ENCODE measurements around the gene CLDN14.

The CLDN14 gene

GRCh38 chr21:36470294-36470693 is 9.6 kb downstream of the CLDN14 start:
- peak; percentile 40 for DNase-seq

DNA sequence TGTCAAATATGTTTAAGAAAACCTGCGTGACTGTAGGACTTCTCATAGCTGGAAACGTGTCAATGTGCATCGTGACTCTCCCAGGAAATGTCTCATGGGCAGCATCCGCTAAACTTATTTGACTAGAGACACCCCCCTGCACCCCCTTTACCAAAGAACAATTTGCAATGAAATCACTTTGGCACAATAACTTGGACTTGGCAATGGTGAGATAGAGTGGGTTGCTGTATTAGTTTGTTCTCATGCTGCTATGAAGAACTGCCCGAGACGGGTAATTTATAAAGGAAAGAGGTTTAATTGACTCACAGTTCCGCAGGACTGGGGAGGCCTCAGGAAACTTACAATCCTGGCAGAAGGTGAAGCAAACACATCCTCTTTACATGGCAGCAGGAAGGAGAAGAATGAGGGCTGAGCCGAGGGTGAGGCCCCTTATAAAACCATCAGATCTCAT is 13.8 kb downstream of the CLDN14 start:
- no peak for DNase-seq

DNA sequence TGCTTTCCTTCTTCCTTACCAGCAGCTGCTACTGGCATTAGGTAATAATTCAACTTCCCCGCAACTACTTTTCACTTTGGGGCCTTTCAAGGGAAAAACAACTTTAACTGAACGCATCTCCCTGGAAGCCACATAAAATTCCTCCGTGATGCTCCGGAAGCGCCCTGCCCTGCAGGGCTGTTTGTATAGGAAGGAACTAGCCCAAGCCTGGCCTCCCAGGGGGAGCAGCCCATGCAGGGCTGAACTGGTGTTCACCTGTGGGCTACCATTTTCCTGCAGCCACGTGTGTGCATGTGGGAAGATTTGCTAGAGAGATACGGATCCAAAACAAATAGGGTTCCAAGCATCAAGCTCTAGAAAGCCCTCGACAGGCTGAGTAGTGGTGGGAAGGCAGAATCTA is 14.4 kb downstream of the CLDN14 start:
- DNase-seq: no peak

DNA sequence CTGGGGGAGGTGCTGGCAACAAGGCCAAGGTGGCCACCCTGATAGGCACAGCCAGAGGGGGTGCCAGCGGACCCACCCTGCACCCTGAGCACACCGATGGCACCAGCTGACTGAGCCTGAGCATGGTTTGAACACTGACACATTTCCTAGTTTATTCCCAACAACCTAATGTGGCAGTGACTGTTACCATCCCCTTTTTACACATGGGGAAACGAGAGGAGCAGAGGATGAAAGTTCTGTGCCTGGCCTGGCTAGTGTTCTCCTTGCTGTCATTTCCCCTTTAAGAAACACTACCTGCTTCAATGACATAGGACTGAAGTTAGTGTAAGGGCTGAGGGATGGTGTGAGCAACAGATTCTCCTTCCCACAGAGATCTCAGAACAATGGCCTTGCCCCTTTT is 15.3 kb downstream of the CLDN14 start:
- no peak for DNase-seq

DNA sequence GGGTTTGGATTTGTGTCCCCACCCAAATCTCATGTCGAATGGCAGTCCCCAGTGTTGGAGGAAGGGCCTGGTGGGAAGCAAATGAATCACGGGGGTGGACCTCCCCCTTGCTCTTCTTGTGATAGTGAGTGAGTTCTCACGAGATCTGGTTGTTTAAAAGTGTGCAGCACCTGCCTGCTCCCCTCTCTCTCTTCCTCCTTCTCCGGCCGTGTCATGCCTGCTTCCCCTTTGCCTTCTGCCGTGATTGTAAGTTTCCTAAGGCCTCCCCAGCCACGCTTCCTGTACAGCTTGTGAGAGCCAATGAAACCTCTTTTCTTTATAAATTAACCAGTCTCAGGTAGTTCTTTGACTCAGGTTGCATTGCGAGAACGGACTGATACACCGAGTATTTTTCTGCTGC is 15.9 kb downstream of the CLDN14 start:
- no peak for DNase-seq

- no peak for DNase-seq
Observed at GRCh38 chr21:36463204-36463603, 16.7 kb downstream of the CLDN14 start.

- DNase-seq: no peak
Observed at GRCh38 chr21:36461918-36462486, 17.9 kb downstream of the CLDN14 start.

- no peak for DNase-seq
Observed at GRCh38 chr21:36461277-36461917, 18.5 kb downstream of the CLDN14 start.

GRCh38 chr21:36460866-36461265 is 19.1 kb downstream of the CLDN14 start:
- DNase-seq: no peak

DNA sequence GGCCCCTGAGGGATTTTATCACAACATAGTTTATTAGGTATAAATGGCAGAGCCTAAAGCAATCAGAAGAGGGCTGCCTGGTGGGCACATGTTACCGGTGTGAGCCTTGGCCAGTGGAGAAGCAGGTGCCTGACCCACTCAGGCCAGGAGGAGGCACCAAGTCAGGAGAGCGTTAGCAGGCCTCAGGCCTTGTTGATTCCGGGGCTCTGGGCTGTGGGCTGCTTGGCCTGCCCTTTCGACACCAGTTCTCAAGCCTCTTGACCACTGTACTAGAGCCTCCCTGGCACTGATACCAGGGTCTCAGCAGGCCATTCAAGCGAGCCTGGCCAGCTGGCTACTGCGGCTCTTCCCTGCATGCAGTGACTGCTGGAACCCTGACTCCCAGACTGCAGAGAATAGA is 20.8 kb downstream of the CLDN14 start:
- no peak for DNase-seq

DNA sequence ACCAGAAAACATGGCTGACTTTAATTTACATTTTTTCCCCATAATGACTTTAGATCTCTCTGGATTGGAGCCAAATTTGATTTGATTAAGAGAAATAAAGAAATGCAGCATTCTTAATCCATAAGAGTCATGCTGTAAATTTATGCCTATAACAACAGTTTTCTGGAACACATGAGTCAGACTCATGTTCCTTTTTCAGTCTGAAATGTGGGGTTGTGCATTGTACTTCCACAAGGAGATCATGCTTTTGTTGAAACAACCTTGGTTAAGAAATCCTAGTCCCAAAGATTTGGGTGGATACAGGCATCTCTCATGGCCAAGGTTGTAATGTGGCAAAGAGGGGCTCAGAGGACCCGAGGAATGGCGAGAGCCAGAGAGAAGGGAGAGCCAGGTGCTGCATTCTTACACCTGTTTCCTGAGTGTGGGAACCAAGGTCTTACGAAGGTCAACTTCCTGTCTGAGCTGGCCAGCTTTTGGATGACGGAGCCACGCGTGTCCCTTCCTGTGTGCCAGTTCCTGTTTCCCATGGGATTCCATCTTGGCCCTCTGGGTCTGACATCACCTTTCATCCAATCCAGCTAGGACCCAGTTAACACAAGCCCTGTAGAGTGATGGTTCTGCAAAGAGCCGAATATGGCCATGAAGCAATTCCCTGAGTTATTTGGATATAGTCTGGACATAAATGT is 23.1 kb downstream of the CLDN14 start:
- no peak for DNase-seq

DNA sequence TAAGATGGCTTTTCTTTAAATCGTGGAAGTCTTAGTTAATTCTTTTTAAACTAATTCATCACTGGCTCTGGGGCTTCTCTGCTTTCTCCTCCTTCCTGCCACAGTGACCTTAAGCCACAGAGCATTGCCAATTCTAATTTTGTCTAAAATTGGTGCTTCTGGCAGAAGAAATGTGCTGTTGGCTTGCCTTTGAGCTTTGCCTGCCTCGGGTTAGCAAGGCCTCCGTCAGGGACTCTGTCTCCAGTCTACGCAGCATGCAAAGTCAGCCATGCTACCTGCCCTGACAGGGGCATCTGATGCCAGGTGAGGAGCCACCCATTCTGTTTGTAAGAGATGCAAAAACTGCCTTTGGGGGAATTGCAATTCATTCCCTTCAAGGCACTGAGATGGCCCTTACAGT is 25.2 kb downstream of the CLDN14 start:
- DNase-seq: no peak

- no peak for DNase-seq
Observed at GRCh38 chr21:36454093-36454531, 25.8 kb downstream of the CLDN14 start.

GRCh38 chr21:36452281-36452825 is 27.6 kb downstream of the CLDN14 start:
- DNase-seq: no peak

DNA sequence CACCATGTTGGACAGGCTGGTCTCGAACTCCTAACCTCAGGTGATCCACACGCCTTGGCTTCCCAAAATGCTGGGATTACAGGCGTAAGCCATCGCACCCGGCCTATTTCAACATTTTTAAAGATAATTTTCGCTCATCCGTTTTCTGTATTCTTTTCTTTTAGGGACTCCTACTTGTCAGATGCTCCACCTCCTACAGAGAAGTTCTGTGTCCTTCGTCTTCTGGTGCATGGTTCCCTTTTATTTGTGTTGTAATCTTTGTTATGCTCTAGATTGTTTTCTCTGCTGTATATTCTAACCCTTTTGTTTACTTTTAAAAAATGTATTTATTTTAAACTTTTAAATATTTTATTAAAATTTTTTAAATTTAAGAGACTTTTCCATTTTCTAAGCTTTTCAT is 28.4 kb downstream of the CLDN14 start:
- no peak for DNase-seq

- peak; percentile 47 for DNase-seq
Observed at GRCh38 chr21:36450511-36450910, 29.4 kb downstream of the CLDN14 start.

DNA sequence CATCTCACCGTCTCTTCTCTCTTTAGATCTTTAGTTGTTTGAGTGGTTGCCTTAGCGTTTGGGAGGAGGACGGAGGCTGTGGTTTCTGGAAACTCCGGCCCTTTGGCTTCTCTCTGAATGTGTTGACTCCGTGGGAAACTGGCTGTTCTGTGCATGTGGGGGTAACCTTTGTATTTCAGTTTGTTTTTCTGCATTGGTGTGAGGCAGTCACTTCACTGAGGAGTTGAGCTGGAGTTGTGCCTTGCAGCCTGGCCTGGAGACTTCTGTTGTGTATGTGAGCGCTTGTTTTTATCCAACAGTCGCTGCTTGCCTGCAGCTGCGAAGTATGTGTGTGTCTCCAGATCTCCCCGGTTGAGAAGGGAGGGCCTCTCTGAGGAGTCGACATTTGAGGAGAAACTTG is 33.6 kb downstream of the CLDN14 start:
- no peak for DNase-seq

DNA sequence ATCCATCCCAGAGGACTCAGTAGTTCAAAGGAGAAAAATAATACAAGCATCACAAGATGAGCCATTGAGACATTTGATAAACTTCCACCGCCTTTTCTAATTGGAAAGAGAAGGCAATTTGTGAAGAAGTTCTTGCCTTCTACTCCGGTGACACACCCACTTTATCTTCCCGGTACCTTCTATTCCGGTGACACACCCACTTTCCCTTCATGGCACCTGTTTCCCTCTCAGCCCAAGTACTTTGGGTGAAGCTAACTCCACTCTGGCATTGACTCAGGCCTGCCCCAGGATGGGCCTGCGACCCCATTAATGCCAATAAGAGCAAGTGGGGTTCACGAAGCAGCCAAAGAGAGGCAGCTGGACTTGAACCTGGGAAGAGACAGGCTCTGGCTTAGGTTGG is 38.2 kb downstream of the CLDN14 start:
- no peak for DNase-seq

GRCh38 chr21:36437745-36438128 is 42.2 kb downstream of the CLDN14 start:
- DNase-seq: peak; percentile 82

- DNase-seq: no peak
Observed at GRCh38 chr21:36436829-36437744, 42.8 kb downstream of the CLDN14 start.

DNA sequence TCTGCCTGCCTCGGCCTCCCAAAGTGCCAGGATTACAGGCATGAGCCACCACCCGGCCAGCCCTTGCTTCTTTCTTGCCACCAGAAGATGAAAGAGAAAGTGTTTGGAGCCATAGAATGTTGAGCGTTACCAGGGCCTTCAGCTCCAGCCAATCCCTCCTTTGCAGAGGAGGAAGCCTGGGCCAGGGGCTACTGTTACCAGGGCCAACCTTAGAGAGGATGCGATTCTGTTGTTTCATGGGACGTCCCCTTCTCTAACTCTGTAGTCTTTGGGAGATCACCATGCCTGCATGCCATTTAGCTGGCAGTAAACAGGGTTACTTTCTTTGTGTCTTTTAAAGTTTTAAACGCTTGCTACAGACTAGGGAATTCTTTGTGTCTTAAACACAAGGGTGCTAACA is 45.8 kb downstream of the CLDN14 start:
- no peak for DNase-seq

GRCh38 chr21:36433059-36433709 is 46.7 kb downstream of the CLDN14 start:
- DNase-seq: no peak
